ENCODE data around the gene KCNQ2. TPM values are rescaled to one million over a fixed set of nuclear protein-coding genes. Genes with fewer than 3 reads are reported as not detected.

Gene KCNQ2
- total RNA-seq, 1 experiment from 2014 or later, result 86.5 TPM

- Histone ChIP-seq H3K36me3 (ENCODE audit: control insufficient read depth in 1 of 2, insufficient read depth in 2 of 2, low read length in 2 of 2) (no peaks in the 10 kb centered on the region), H3K4me3 (replicated peaks in 1 of 2; ENCODE audit: low read depth in 1 of 2, low read length in 2 of 2) (no peak overlapping the region), H3K79me2 (ENCODE audit: insufficient read depth, low read length) (peaks cover 78% of the 10 kb centered on the region), H3K9me2 (ENCODE audit: insufficient read depth) (no peaks in the 10 kb centered on the region), H3K27ac (ENCODE audit: low read depth, low read length) (no peak overlapping the region), H3K9ac (ENCODE audit: low read length) (no peak overlapping the region), H3K4me1 (ENCODE audit: control insufficient read depth in 1 of 2, insufficient read depth in 2 of 2, low read length in 2 of 2) (peaks cover 4 to 11% of the 10 kb centered on the region in 2 experiments; a peak in 2 of 4 replicates), H3K4me2 (ENCODE audit: low read length) (no peak overlapping the region), H4K20me1 (ENCODE audit: insufficient read depth) (no peaks in the 10 kb centered on the region), H2AFZ (ENCODE audit: low read depth, low read length, poor library complexity, severe bottlenecking) (no peak overlapping the region), H3K9me3 (ENCODE audit: control insufficient read depth in 1 of 2, insufficient read depth in 1 of 2, low read depth in 1 of 2, low read length in 2 of 2) (no peaks in the 10 kb centered on the region), H3K27me3 (ENCODE audit: insufficient read depth, low read length) (no peaks in the 10 kb centered on the region)
- TF ChIP-seq YY1 (IDR thresholded peaks at IDR 0.05; ENCODE audit: extremely low read depth, insufficient replicate concordance, low read depth, low read length) (no peak), FOSL1 (IDR thresholded peaks at IDR 0.05; ENCODE audit: low read depth) (no peak), ZFX (IDR thresholded peaks at IDR 0.05) (no peak), CTCF (IDR thresholded peaks at IDR 0.05 in 2 of 3, conservative IDR thresholded peaks at IDR 0.05 in 1 of 3; ENCODE audit: borderline replicate concordance in 1 of 3, insufficient read depth in 1 of 3, low read depth in 2 of 3, low read length in 2 of 3) (no peak), JUND (IDR thresholded peaks at IDR 0.05) (no peak), POLR2A (IDR thresholded peaks at IDR 0.05; ENCODE audit: borderline replicate concordance, extremely low read depth, insufficient read depth, insufficient read length) (no peak), SRF (IDR thresholded peaks at IDR 0.05; ENCODE audit: low read depth) (no peak), MAX (IDR thresholded peaks at IDR 0.05) (no peak), ELF1 (IDR thresholded peaks at IDR 0.05; ENCODE audit: borderline replicate concordance, low read depth) (no peak), CEBPB (IDR thresholded peaks at IDR 0.05; ENCODE audit: low read depth) (no peak)
- POLR2A ChIA-PET, result no interaction called here
- RAD21 ChIA-PET (ENCODE audit: low non-redundant PET in 1 of 2, low total read pairs in 2 of 2, uncharacterized antibody in 2 of 2, unreplicated experiment in 2 of 2), result no interaction called here
- no peak for DNase-seq (ENCODE audit: low read depth, low spot score)
- intact Hi-C loops (cut with micrococcal nuclease), result no loop called here
- CTCF ChIA-PET, result no interaction called here
- ATAC-seq, result no peak
- BruUV-seq (replicated peaks), result no TSS peak
Observed at GRCh38 chr20:63465380-63466249, 6.8 kb downstream of the KCNQ2 start.

Measured in HCT116 (cell line).